GM13976 (cell line): ENCODE measurements around the gene PPM1G.

ENCODE experiments used
- DNase-seq: peaks from one replicate; pipeline ENCODE4 v3.0.0; 2012; ENCODE audit warnings: low spot score
- CTCF ChIP-seq: IDR thresholded peaks from 2 replicates; pipeline ENCODE4 v1.5.1; 2012; ENCODE audit warnings: borderline replicate concordance, mild to moderate bottlenecking; ENCODE audit not compliant: insufficient read depth; ENCODE audit errors: extremely low read depth, missing control alignments, control extremely low read depth
- in situ Hi-C: fragments of 300-500 bp; cut with MboI; formaldehyde crosslinking; loops from one replicate; pipeline ENCODE4 v1.12.0; 2022; ENCODE audit warnings: low sequenced_read_pairs, mixed read lengths, inconsistent platforms; ENCODE audit not compliant: unreplicated experiment

The PPM1G gene

GRCh38 chr2:27351802-27352598, 57.4 kb downstream of the PPM1G start:
- DNase-seq = no peak
- no peak for TF ChIP-seq CTCF
- in situ Hi-C loops = no loop called here

- TF ChIP-seq CTCF = no peak
- no peak for DNase-seq
- in situ Hi-C loops = no loop called here
Observed at GRCh38 chr2:27350106-27350693, 59.2 kb downstream of the PPM1G start.

- in situ Hi-C loops = no loop called here
- TF ChIP-seq CTCF = no peak
- no peak for DNase-seq
Observed at GRCh38 chr2:27347641-27348040, 61.8 kb downstream of the PPM1G start.

- TF ChIP-seq CTCF = no peak
- in situ Hi-C loops = no loop called here
- DNase-seq = no peak
Observed at GRCh38 chr2:27336173-27336572, 73.2 kb downstream of the PPM1G start.

GRCh38 chr2:27335311-27335710, 74.1 kb downstream of the PPM1G start:
- in situ Hi-C loops = no loop called here
- no peak for TF ChIP-seq CTCF
- DNase-seq = no peak
